OCI-LY7 (cell line): ENCODE results near the gene SPEM1. TPM values are rescaled to one million over a fixed set of nuclear protein-coding genes. Genes with fewer than 3 reads are reported as not detected.

ENCODE experiments used
- BruUV-seq: library from RNA; stranded (reverse); fragments of 400-500 nt; replicated peaks from 2 replicates; lab custom pipeline; 2021; lab: Mats Ljungman, UMichigan
- CTCF ChIA-PET: fragments of 300-600 bp; sonication (Branson Sonifier 250); formaldehyde crosslinking; loops from one replicate; lab custom pipeline; 2022; ENCODE audit warnings: antibody characterized with exemption; ENCODE audit not compliant: unreplicated experiment; lab: Charles Lee
- POLR2A ChIA-PET: fragments of 300-600 bp; sonication (Branson Sonifier 250); formaldehyde crosslinking; loops from one replicate; lab custom pipeline; 2022; ENCODE audit warnings: antibody characterized with exemption; lab: Charles Lee
- DNase-seq: peaks from one replicate; pipeline ENCODE4 v3.0.0-alpha.2; 2015; ENCODE audit warnings: low spot score
- H2AFZ ChIP-seq: fragments of 200-600 bp; sonication (generic), shearing (Covaris generic); 2 replicates; pipeline ENCODE4 v1.6.1; 2014; ENCODE audit warnings: mild to moderate bottlenecking, antibody characterized with exemption, low read length, moderate library complexity
- H3K27ac ChIP-seq: fragments of 200-600 bp; sonication (generic); 2 replicates; pipeline ENCODE4 v1.5.1; 2014; ENCODE audit warnings: mixed run types, low read depth, mild to moderate bottlenecking, moderate library complexity, low read length, inconsistent platforms; ENCODE audit not compliant: poor library complexity, severe bottlenecking
- H3K36me3 ChIP-seq: fragments of 200-600 bp; sonication (generic); 2 replicates; pipeline ENCODE4 v1.6.1; 2014; ENCODE audit warnings: mild to moderate bottlenecking, antibody characterized with exemption, low read length, moderate library complexity, mixed read lengths; ENCODE audit not compliant: insufficient read depth
- H3K4me1 ChIP-seq: fragments of 200-600 bp; sonication (generic); 2 replicates; pipeline ENCODE4 v1.5.1; 2014; ENCODE audit warnings: mild to moderate bottlenecking, low read length; ENCODE audit not compliant: insufficient read depth, poor library complexity, severe bottlenecking
- H3K4me2 ChIP-seq: fragments of 200-600 bp; sonication (generic); 2 replicates; pipeline ENCODE4 v1.6.1; 2014; ENCODE audit warnings: mild to moderate bottlenecking, low read length
- H3K4me3 ChIP-seq: fragments of 200-600 bp; sonication (generic); 2 replicates; pipeline ENCODE4 v1.5.1; 2014; ENCODE audit warnings: mild to moderate bottlenecking, low read depth, low read length; ENCODE audit not compliant: poor library complexity, severe bottlenecking
- H3K79me2 ChIP-seq: fragments of 200-600 bp; sonication (generic); 2 replicates; pipeline ENCODE4 v1.6.1; 2016; ENCODE audit warnings: low read depth, mild to moderate bottlenecking, low read length, moderate library complexity, mixed read lengths; ENCODE audit not compliant: insufficient read depth
- H3K9me2 ChIP-seq: fragments of 200-600 bp; sonication (generic); 2 replicates; pipeline ENCODE4 v1.6.1; 2016; ENCODE audit warnings: mild to moderate bottlenecking, low read length, mixed read lengths; ENCODE audit not compliant: insufficient read depth
- H3K9me3 ChIP-seq: fragments of 200-600 bp; sonication (generic); 2 replicates; pipeline ENCODE4 v1.6.1; 2014; ENCODE audit warnings: mild to moderate bottlenecking, mixed run types, low read length, mixed read lengths
- H4K20me1 ChIP-seq: fragments of 200-600 bp; sonication (generic); 2 replicates; pipeline ENCODE4 v1.6.1; 2014; ENCODE audit warnings: mild to moderate bottlenecking, antibody characterized with exemption, low read length, moderate library complexity, mixed read lengths; ENCODE audit not compliant: insufficient read depth
- EZH2phosphoT487 ChIP-seq: fragments of 200-600 bp; sonication (generic); IDR thresholded peaks from 2 replicates; pipeline ENCODE4 v1.6.1; 2018; ENCODE audit warnings: low read depth, borderline replicate concordance, mild to moderate bottlenecking, mixed run types, antibody characterized with exemption, low read length, moderate library complexity, mixed read lengths
- intact Hi-C: fragments of 100-400 bp; cut with micrococcal nuclease; formaldehyde crosslinking; loops from one replicate; pipeline ENCODE4 v1.10.0; 2022; ENCODE audit not compliant: unreplicated experiment
- total RNA-seq, 2 experiments: library from RNA; depleted of rRNA in 1 of 2; stranded (reverse); fragments of >200 nt in 1 of 2; shearing (Covaris generic) in 1 of 2; gene quantifications; 2 replicates each; pipeline ENCODE4 v1.2.3, GENCODE V29; 2014 to 2022
- TF ChIP-seq, protein P1 (sequence below): fragments of 200-600 bp; sonication (generic); conservative IDR thresholded peaks from 2 replicates; pipeline ENCODE4 v1.5.1; 2014; ENCODE audit warnings: mild to moderate bottlenecking, antibody characterized with exemption, low read length, moderate library complexity, mixed read lengths

Gene SPEM1
- total RNA-seq, 2 experiments from 2014 or later = not detected

DNA sequence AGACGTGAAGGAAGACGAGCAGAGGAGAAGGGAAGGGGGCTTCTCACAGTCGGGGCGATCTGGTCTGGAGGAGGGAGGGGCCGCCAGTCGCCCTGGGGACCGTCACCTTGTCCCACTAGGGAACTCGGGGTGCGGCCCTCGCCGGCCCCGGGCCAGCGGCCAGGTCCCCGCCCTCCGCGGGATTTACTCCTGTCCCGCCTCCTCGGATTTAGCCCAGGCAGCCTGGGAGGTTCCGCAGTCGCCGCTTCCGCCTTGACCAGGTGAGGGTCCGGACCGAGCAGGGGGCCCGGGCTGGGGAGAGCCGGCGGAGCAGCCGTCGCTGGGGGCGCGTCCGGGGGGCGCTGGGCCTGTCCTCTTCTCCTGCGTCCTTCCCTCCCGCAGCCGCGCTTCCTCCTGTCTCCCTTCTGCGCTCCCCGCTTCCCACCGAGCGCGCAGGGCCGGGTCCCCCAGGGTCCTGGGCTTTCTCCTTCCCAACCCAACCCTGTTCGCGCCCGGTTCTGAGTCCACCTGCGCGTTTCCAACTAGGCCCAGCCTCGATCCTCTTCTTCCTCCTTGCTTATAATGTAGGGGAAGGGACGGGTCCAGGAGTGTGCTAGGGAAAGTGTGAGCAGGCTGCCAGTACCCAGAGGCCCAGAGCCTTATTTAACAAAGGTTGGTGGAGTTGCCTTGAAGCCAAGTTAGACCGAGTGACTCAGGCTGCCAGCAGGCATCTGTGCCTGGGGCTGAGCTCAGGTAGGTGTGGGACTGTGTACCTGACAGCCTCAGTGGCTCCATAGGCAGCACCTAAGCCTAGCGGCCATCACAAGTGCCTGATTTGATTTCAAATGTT lies 39.1 kb upstream of the SPEM1 start, which contains the start of gene TNK1:
Gene TNK1 (plus strand): TSS at position 235 of the 829 bp plus-strand sequence. CDS start 1,838 bp downstream, outside the sequence.
- Histone ChIP-seq H3K79me2 (no peaks in the 10 kb centered on the region), H3K27ac (no peak within 1 kb of the TSS), H2AFZ (no peak within 1 kb of the TSS), H3K4me2 (no peak within 1 kb of the TSS), H3K9me3 (0 out of 2 replicates have a peak, but pooled peaks cover 6% of the 10 kb centered on the region), H4K20me1 (no peaks in the 10 kb centered on the region), H3K9me2 (no peaks in the 10 kb centered on the region), H3K36me3 (no peaks in the 10 kb centered on the region), H3K4me3 (no peak within 1 kb of the TSS), H3K4me1 (peaks cover 11% of the 10 kb centered on the region)
- DNase-seq = no peak
- intact Hi-C loops = no loop called here
- ChIA-PET CTCF (no interaction called here), POLR2A (no interaction called here)
- TF ChIP-seq, protein P1, sequence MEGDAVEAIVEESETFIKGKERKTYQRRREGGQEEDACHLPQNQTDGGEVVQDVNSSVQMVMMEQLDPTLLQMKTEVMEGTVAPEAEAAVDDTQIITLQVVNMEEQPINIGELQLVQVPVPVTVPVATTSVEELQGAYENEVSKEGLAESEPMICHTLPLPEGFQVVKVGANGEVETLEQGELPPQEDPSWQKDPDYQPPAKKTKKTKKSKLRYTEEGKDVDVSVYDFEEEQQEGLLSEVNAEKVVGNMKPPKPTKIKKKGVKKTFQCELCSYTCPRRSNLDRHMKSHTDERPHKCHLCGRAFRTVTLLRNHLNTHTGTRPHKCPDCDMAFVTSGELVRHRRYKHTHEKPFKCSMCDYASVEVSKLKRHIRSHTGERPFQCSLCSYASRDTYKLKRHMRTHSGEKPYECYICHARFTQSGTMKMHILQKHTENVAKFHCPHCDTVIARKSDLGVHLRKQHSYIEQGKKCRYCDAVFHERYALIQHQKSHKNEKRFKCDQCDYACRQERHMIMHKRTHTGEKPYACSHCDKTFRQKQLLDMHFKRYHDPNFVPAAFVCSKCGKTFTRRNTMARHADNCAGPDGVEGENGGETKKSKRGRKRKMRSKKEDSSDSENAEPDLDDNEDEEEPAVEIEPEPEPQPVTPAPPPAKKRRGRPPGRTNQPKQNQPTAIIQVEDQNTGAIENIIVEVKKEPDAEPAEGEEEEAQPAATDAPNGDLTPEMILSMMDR = no peak
- no peak for TF ChIP-seq EZH2phosphoT487
- no TSS peak for BruUV-seq

DNA sequence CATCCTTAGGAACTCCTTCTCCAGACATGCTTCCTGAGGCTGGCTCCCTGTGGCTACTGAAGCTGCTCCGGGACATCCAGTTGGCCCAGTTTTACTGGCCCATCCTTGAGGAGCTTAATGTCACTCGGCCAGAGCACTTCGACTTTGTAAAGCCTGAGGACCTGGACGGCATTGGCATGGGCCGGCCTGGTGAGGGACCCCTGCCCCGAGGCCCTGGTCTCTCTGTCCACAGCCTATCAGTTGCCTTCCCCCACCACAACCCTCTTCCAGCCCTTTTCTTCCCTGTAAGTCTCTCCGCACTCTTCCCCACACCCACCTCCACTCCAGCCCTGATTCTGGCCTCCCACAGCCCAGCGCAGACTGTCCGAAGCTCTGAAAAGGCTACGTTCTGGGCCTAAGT lies 37.2 kb upstream of the SPEM1 start:
- no peak overlapping the region for H3K4me3 ChIP-seq
- H3K36me3 ChIP-seq = no peaks in the 10 kb centered on the region
- H3K4me1 ChIP-seq = peaks cover 11% of the 10 kb centered on the region
- intact Hi-C loops = no loop called here
- POLR2A ChIA-PET = interaction anchor here (0.7 kb wide), 1 partner anchor 92 kb away, joined by 3 read pairs; no protein-coding TSS in a partner anchor
- BruUV-seq = no TSS peak
- H2AFZ ChIP-seq = no peak overlapping the region
- DNase-seq = no peak
- H3K9me3 ChIP-seq = 0 out of 2 replicates have a peak, but pooled peaks cover 6% of the 10 kb centered on the region
- no peaks in the 10 kb centered on the region for H4K20me1 ChIP-seq
- no peaks in the 10 kb centered on the region for H3K79me2 ChIP-seq
- CTCF ChIA-PET = no interaction called here
- H3K27ac ChIP-seq = no peak overlapping the region
- no peaks in the 10 kb centered on the region for H3K9me2 ChIP-seq
- no peak overlapping the region for H3K4me2 ChIP-seq
- TF ChIP-seq, protein P1 = no peak
- TF ChIP-seq EZH2phosphoT487 = no peak

DNA sequence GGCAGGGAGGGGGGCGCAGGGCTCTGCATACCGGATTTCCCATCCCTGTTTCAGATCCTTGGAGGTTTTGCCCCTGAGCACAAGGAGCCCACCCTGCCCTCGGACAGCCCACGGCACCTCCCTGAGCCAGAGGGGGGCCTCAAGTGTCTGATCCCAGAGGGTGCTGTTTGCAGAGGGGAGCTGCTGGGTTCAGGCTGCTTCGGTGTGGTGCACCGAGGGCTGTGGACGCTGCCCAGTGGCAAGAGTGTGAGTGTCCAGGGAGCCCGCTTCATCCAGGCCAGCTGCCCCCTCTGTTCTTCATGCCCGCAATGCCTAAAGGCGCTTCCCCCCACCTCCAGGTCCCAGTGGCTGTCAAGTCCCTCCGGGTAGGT lies 36.8 kb upstream of the SPEM1 start:
- ChIA-PET CTCF (no interaction called here), POLR2A (no interaction called here)
- H3K4me2 ChIP-seq = peak overlapping the region; percentile 72
- no peak for DNase-seq
- BruUV-seq = no TSS peak
- H3K79me2 ChIP-seq = no peaks in the 10 kb centered on the region
- H3K27ac ChIP-seq = no peak overlapping the region
- no peaks in the 10 kb centered on the region for H3K9me2 ChIP-seq
- TF ChIP-seq, protein P1 = no peak
- TF ChIP-seq EZH2phosphoT487 = no peak
- no peak overlapping the region for H2AFZ ChIP-seq
- H3K36me3 ChIP-seq = no peaks in the 10 kb centered on the region
- intact Hi-C loops = no loop called here
- no peaks in the 10 kb centered on the region for H4K20me1 ChIP-seq
- 0 out of 2 replicates have a peak, but pooled peaks cover 6% of the 10 kb centered on the region for H3K9me3 ChIP-seq
- H3K4me1 ChIP-seq = peaks cover 11% of the 10 kb centered on the region
- H3K4me3 ChIP-seq = peak overlapping the region; percentile 64
